AG10803 (cell line): ENCODE results near the gene LRP5.
"Not testable (repeated sequence)": the region's sequence is repeated elsewhere in the genome, so short reads cannot be mapped to it uniquely, and the experiment has no call there.

Source experiments
- DNase-seq: peaks from one replicate; pipeline ENCODE4 v3.0.0; 2010; ENCODE audit warnings: low read depth
- H3K4me3 ChIP-seq: 2 replicates; pipeline ENCODE4 v1.5.1; 2011; ENCODE audit warnings: mild to moderate bottlenecking, low read length, control low read depth
- TF ChIP-seq, protein P1 (sequence below): conservative IDR thresholded peaks from 2 replicates; pipeline ENCODE4 v1.5.1; 2011; ENCODE audit warnings: mild to moderate bottlenecking, low read length, control low read depth, inconsistent platforms

The LRP5 gene

GRCh38 chr11:68430384-68430783 lies 118.0 kb downstream of the LRP5 start:
- H3K4me3 ChIP-seq: no peak overlapping the region
- TF ChIP-seq, protein P1, sequence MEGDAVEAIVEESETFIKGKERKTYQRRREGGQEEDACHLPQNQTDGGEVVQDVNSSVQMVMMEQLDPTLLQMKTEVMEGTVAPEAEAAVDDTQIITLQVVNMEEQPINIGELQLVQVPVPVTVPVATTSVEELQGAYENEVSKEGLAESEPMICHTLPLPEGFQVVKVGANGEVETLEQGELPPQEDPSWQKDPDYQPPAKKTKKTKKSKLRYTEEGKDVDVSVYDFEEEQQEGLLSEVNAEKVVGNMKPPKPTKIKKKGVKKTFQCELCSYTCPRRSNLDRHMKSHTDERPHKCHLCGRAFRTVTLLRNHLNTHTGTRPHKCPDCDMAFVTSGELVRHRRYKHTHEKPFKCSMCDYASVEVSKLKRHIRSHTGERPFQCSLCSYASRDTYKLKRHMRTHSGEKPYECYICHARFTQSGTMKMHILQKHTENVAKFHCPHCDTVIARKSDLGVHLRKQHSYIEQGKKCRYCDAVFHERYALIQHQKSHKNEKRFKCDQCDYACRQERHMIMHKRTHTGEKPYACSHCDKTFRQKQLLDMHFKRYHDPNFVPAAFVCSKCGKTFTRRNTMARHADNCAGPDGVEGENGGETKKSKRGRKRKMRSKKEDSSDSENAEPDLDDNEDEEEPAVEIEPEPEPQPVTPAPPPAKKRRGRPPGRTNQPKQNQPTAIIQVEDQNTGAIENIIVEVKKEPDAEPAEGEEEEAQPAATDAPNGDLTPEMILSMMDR: no peak
- no peak for DNase-seq

GRCh38 chr11:68430801-68431200 lies 118.4 kb downstream of the LRP5 start:
- no peak overlapping the region for H3K4me3 ChIP-seq
- TF ChIP-seq, protein P1: no peak
- no peak for DNase-seq

GRCh38 chr11:68431984-68432645 lies 119.7 kb downstream of the LRP5 start:
- TF ChIP-seq, protein P1: no peak
- H3K4me3 ChIP-seq: no peak overlapping the region
- no peak for DNase-seq

- no peak for DNase-seq
- no peak overlapping the region for H3K4me3 ChIP-seq
- TF ChIP-seq, protein P1: no peak
Measured at GRCh38 chr11:68432874-68433273, 120.5 kb downstream of the LRP5 start.

DNA sequence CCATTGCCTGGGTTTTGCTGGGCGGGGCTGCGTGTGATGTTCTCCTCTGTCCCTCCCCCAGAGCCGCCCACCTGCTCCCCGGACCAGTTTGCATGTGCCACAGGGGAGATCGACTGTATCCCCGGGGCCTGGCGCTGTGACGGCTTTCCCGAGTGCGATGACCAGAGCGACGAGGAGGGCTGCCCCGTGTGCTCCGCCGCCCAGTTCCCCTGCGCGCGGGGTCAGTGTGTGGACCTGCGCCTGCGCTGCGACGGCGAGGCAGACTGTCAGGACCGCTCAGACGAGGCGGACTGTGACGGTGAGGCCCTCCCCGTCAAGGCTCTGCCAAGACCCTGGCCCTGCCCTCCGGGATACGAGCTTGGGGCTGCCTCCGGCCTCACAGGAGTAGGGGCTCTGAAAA lies 121.2 kb downstream of the LRP5 start:
- H3K4me3 ChIP-seq: no peak overlapping the region
- TF ChIP-seq, protein P1: no peak
- no peak for DNase-seq

- H3K4me3 ChIP-seq, DNase-seq: not testable (repeated sequence)
Measured at GRCh38 chr11:68434159-68434558, 121.8 kb downstream of the LRP5 start.

- no peak for DNase-seq
- H3K4me3 ChIP-seq: no peak overlapping the region
- TF ChIP-seq, protein P1: no peak
Measured at GRCh38 chr11:68436162-68436888, 123.9 kb downstream of the LRP5 start.
